CD1c-positive myeloid dendritic cell (primary cell): ENCODE data around the gene CUX1.
"Not testable (repeated sequence)": the region's sequence is repeated elsewhere in the genome, so short reads cannot be mapped to it uniquely, and the experiment has no call there.

Experiments
- DNase-seq: peaks from one replicate; pipeline ENCODE4 v3.0.0-alpha.2; 2016; ENCODE audit errors: extremely low spot score

The CUX1 gene

GRCh38 chr7:102004848-102005247 lies 187.4 kb downstream of the CUX1 start:
- DNase-seq, result no peak

GRCh38 chr7:102005933-102006480 lies 188.6 kb downstream of the CUX1 start:
- DNase-seq, result no peak

- DNase-seq, result no peak
Observed at GRCh38 chr7:102006695-102007094, 189.3 kb downstream of the CUX1 start.

GRCh38 chr7:102008535-102009262 lies 191.3 kb downstream of the CUX1 start:
- no peak for DNase-seq

- no peak for DNase-seq
Observed at GRCh38 chr7:102009628-102010027, 192.2 kb downstream of the CUX1 start.

GRCh38 chr7:102012112-102012830 lies 194.8 kb downstream of the CUX1 start:
- not testable (repeated sequence) for DNase-seq

- no peak for DNase-seq
Observed at GRCh38 chr7:102012941-102013461, 195.6 kb downstream of the CUX1 start.

GRCh38 chr7:102018876-102019275 lies 201.4 kb downstream of the CUX1 start:
- DNase-seq, result no peak

- DNase-seq, result no peak
Observed at GRCh38 chr7:102019461-102019860, 202.0 kb downstream of the CUX1 start.

GRCh38 chr7:102021841-102022618 lies 204.6 kb downstream of the CUX1 start:
- DNase-seq, result no peak

- DNase-seq, result no peak
Observed at GRCh38 chr7:102024005-102024768, 206.8 kb downstream of the CUX1 start.

GRCh38 chr7:102024769-102025391 lies 207.5 kb downstream of the CUX1 start:
- DNase-seq, result no peak

- DNase-seq, result not testable (repeated sequence)
Observed at GRCh38 chr7:102025777-102026176, 208.4 kb downstream of the CUX1 start.

- DNase-seq, result peak; percentile 4
Observed at GRCh38 chr7:102028206-102028826, 210.9 kb downstream of the CUX1 start.

- DNase-seq, result no peak
Observed at GRCh38 chr7:102029616-102030015, 212.2 kb downstream of the CUX1 start.

GRCh38 chr7:102030696-102031095 lies 213.3 kb downstream of the CUX1 start:
- DNase-seq, result no peak

GRCh38 chr7:102036958-102037357 lies 219.5 kb downstream of the CUX1 start:
- DNase-seq, result no peak

- no peak for DNase-seq
Observed at GRCh38 chr7:102039706-102040105, 222.3 kb downstream of the CUX1 start.

GRCh38 chr7:102040569-102040968 lies 223.1 kb downstream of the CUX1 start:
- DNase-seq, result no peak

- no peak for DNase-seq
Observed at GRCh38 chr7:102042016-102042656, 224.7 kb downstream of the CUX1 start.
